Skin epidermis (tissue), 12 donors: Measurements from ENCODE around the gene UBL7.
"Not testable (repeated sequence)": the region's sequence is repeated elsewhere in the genome, so short reads cannot be mapped to it uniquely, and the experiment has no call there.

Experiments
- H3K27ac ChIP-seq, 21 experiments: fragments of 200-600 bp; sonication (generic) in 11 of 21; one replicate each; pipeline ENCODE4 v1.5.0; 2020; ENCODE audit warnings: mild to moderate bottlenecking in 3 of 21, inconsistent platforms in 2 of 21, moderate library complexity in 2 of 21
- H3K4me3 ChIP-seq, 7 experiments: fragments of 200-600 bp; sonication (generic) in 2 of 7; one replicate each; pipeline ENCODE4 v1.5.0; 2020; ENCODE audit warnings: inconsistent platforms in 2 of 7, mild to moderate bottlenecking in 2 of 7, moderate library complexity in 1 of 7

Gene UBL7

DNA sequence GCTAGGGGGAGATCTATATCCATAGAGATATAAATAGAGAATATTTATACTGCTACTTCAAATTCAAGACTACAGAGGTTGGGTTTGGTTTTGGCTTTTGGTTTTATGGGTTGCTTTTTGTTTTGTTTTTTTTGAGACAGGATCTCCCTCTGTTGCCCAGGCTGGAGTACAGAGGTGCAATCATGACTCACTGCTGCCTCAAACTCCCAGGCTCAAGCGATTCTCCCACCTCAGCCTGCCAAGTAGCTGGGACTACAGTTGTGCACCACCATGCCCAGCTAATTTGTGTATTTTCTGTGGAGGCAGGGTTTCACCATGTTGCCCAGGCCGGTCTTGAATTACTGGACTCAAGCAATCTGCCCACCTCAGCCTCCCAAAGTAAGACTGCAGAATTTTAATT, 3.9 kb upstream of the UBL7 start:
- no peak overlapping the region for H3K27ac ChIP-seq
- no peak overlapping the region for H3K4me3 ChIP-seq

- Histone ChIP-seq H3K4me3 (no peak overlapping the region), H3K27ac (no peak overlapping the region)
Measured at GRCh38 chr15:74464216-74464615, 3.3 kb upstream of the UBL7 start.

GRCh38 chr15:74463634-74464033, 2.7 kb upstream of the UBL7 start:
- Histone ChIP-seq H3K4me3 (no peak overlapping the region), H3K27ac (no peak overlapping the region)

GRCh38 chr15:74461847-74462511, 1.0 kb upstream of the UBL7 start:
- Histone ChIP-seq H3K4me3 (peak overlapping the region; percentile 54 to 94 (median 85)), H3K27ac (peak overlapping the region in 12 of 21 experiments; percentile 78 to 95 (median 85))

GRCh38 chr15:74460298-74460697, 662 bp downstream of the UBL7 start:
- Histone ChIP-seq H3K4me3 (peak overlapping the region; percentile 54 to 94 (median 85)), H3K27ac (peak overlapping the region in 20 of 21 experiments; percentile 71 to 95 (median 85))

DNA sequence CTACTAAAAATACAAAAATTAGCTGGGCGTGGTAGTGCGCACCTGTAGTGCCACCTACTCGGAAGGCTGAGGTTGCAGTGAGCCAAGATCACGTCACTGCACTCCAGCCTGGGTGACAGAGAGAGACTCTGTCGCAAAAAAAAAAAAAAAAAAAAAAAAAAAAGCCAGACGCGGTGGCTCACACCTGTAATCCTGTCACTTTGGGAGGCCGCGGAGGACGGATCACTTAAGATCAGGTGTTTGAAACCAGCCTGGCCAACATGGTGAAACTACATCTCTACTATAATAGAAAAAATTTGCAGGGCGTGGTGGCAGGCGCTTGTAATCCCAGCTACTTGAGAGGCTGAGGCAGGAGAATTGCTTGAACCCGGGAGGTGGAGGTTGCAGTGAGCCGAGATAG, 1.2 kb downstream of the UBL7 start:
- peak overlapping the region in 5 of 21 experiments; percentile 85 to 95 (median 93) for H3K27ac ChIP-seq
- peak overlapping the region in 2 of 7 experiments; percentile 92 to 94 for H3K4me3 ChIP-seq

- H3K27ac ChIP-seq, result no peak overlapping the region
Measured at GRCh38 chr15:74458473-74458872, 2.5 kb downstream of the UBL7 start.

DNA sequence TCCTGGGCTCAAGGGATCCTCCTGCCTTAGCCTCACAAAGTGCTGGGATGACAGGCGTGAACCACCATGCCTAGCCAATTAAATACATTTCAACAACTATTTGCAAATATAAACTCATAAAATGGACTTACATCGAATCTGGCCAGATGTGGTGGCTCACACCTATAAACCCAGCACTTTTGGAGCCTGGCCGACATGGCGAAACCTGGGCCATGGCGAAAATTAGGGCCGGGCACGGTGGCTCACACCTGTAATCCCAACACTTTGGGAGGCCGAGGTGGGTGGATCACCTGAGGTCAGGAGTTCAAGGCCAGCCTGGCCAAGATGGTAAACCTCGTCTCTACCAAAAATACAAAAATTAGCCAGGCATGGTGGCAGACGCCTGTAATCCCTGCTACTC, 3.9 kb downstream of the UBL7 start:
- H3K27ac ChIP-seq, H3K4me3 ChIP-seq: not testable (repeated sequence)

More at GRCh38 chr15:74458473-74458872, 2.5 kb downstream of the UBL7 start:
- no peak overlapping the region for H3K4me3 ChIP-seq

DNA sequence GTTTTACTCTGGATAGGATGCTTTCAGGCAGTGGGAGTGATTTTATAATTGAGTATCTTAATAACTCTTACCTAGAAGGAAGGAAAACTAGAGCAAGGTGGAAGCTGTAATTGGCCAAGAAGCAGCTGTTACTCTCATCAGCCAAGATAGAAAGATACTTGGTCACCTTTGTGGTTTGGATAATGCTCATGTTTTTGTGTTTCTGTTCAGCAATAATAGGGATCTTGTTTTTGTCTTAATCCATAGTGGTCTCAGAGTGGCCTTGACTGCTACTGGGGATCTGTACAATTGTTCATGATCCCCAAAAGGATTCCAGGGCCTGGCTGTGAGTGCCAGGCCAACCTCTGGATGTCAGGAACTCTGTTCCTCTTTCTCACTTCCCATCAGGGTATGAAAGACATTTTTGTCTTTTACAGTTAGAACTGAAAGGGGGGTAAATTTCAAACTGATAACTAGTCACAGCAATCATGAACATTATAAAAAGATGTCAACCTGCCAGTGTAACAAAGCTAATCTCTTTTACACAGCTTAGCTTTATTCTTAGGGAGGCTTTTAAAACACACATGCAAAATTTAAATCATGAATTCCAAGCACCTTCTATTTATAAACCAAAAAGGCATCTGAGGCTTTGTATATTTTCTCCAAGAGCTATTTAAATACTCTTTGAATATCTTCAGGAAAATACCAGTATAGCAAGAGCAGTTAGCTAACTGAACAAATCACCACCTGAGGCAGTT, 6.0 kb downstream of the UBL7 start:
- no peak overlapping the region for H3K4me3 ChIP-seq

DNA sequence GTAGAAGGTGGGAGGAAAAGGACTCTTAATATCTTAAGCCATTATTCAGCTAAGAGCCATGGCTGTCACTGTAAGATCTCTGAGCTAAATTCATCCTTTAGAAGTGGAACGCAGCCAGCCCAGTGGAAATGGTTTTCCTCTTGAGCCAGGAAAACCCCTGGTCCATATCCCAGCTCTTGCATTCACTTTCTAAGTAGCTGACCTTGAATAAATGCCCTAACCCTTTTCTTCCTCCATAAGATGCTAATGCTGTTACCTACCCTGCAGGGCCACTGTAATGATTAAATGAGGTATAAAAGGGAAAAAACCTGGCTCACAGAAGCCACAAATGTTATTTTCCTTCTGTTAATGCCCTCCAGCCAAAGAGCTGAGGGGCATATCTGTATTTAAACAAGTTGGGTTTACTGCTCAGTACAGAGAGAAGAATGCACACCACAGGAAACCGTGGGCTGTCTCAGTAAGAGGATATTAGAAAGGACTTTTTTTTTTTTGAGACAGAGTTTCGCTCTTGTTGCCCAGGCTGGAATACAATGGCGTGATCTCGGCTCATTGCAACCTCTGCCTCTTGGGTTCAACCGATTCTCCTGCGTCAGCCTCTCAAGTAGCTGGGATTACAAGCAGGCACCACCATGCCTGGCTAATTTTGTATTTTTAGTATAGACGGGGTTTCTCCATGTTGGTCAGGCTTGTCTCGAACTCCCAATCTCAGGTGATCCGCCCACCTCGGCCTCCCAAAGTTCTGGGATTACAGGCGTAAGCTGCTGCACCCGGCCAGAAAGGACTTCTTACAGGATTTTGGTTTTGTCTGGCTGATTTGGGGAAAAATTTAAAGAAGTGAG, 6.8 kb downstream of the UBL7 start:
- Histone ChIP-seq H3K4me3 (no peak overlapping the region), H3K27ac (peak overlapping the region in 3 of 21 experiments; percentile 0 to 43 (median 10))

More for the DNA sequence above, 6.0 kb downstream of the UBL7 start:
- H3K27ac ChIP-seq, result peak overlapping the region in 2 of 21 experiments; percentile 10 to 43

- Histone ChIP-seq H3K27ac (no peak overlapping the region), H3K4me3 (no peak overlapping the region)
Measured at GRCh38 chr15:74451861-74452835, 8.8 kb downstream of the UBL7 start.

DNA sequence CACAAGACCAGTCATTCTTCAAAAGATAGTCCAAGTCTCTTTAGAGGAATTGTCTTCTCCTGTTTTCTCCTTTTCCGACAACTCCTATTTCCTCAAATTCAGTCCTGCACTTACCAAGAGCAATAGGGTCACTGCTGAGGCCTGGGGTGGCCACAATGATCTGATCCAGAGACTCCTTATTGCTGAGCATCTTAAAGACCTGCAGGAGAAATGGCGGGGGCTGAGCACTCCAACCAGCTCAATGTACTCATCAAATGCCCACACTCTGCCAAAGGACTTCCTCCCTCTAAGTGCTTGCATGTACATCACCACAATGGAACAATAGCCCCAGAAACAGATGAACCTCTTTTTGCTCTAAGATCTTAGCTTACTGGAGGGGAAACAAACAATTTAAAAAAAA, 9.6 kb downstream of the UBL7 start:
- Histone ChIP-seq H3K4me3 (no peak overlapping the region), H3K27ac (no peak overlapping the region)

GRCh38 chr15:74449643-74450205, 11.2 kb downstream of the UBL7 start:
- H3K27ac ChIP-seq, result no peak overlapping the region
- no peak overlapping the region for H3K4me3 ChIP-seq

DNA sequence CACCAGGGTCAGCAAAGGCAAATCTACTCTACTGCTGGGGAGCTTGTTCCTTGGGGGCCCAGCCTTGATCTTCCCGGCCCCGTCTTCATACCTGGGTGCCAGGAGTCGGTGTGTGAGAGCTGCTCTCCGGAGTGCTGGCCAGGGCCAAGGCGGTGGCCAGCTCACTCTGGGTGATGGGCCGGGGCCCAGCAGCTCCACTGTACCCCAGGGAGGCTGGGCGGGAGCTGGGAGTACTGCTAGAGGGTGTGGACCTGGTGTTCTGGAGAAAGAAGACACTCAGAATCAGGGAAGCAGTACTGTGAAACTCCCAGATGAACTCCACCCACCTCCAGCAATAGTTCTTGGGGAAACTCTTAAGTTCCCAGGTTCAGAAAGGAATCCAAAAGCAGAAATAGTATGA, 11.9 kb downstream of the UBL7 start:
- no peak overlapping the region for H3K27ac ChIP-seq
- no peak overlapping the region for H3K4me3 ChIP-seq

- Histone ChIP-seq H3K4me3 (no peak overlapping the region), H3K27ac (no peak overlapping the region)
Measured at GRCh38 chr15:74445816-74446763, 14.9 kb downstream of the UBL7 start.

GRCh38 chr15:74444106-74445062, 16.6 kb downstream of the UBL7 start:
- Histone ChIP-seq H3K27ac (no peak overlapping the region), H3K4me3 (no peak overlapping the region)
